ENCODE data around the gene HSFX3.
"Not testable (repeated sequence)": the region's sequence is repeated elsewhere in the genome, so short reads cannot be mapped to it uniquely, and the experiment has no call there.

- TF ChIP-seq CTCF (IDR thresholded peaks at IDR 0.05; ENCODE audit: borderline replicate concordance, extremely low read depth, low read length, poor library complexity, severe bottlenecking); EZH2 (IDR thresholded peaks at IDR 0.05; ENCODE audit: borderline replicate concordance, low read depth, low read length, severe bottlenecking): not testable (repeated sequence)
These were observed 45.5 kb upstream of the HSFX3 start, which contains the start of gene HSFX2 for GRCh38 chrX:149595214-149595613.

Measured in DND-41 (cell line).